Lung (tissue), 12 donors: ENCODE results near the gene CASK. TPM values are rescaled to one million over a fixed set of nuclear protein-coding genes. Genes with fewer than 3 reads are reported as not detected.

Source experiments
- ATAC-seq: fragments of 200-7000 bp; cut with Tn5 transposase; one replicate; pipeline ENCODE4 v1.9.1; 2020; ENCODE audit warnings: moderate number of reproducible peaks; ENCODE audit not compliant: insufficient read depth, low FRiP score
- DNase-seq, 3 donors: peaks; one replicate each; pipeline ENCODE4 v3.0.0-alpha.2; 2013 to 2017
- H3K27ac ChIP-seq, 2 donors: one replicate each; pipeline ENCODE4 v1.5.1; 2013; ENCODE audit warnings: mild to moderate bottlenecking in 2 of 2, moderate library complexity in 2 of 2, control low read depth in 1 of 2, inconsistent platforms in 1 of 2, low read depth in 1 of 2, low read length in 1 of 2
- H3K27me3 ChIP-seq, 3 donors: one replicate each; pipeline ENCODE4 v1.5.1; 2013; ENCODE audit warnings: low read length in 2 of 3; ENCODE audit not compliant: control insufficient read depth in 3 of 3, insufficient read depth in 3 of 3
- H3K36me3 ChIP-seq, 4 donors: one replicate each; pipeline ENCODE4 v1.5.1; 2013; ENCODE audit warnings: low read length in 4 of 4, mild to moderate bottlenecking in 1 of 4, moderate library complexity in 1 of 4; ENCODE audit not compliant: control insufficient read depth in 4 of 4, insufficient read depth in 4 of 4
- H3K4me1 ChIP-seq, 5 donors: one replicate each; pipeline ENCODE4 v1.5.1; 2013; ENCODE audit warnings: low read length in 5 of 5, mild to moderate bottlenecking in 2 of 5, moderate library complexity in 1 of 5; ENCODE audit not compliant: control insufficient read depth in 5 of 5, insufficient read depth in 5 of 5
- H3K4me3 ChIP-seq: one replicate; pipeline ENCODE4 v1.5.1; 2013; ENCODE audit warnings: mild to moderate bottlenecking, control low read depth, moderate library complexity
- H3K9ac ChIP-seq, 2 donors: one replicate each; pipeline ENCODE4 v1.5.1; 2013; ENCODE audit warnings: low read length in 2 of 2, control low read depth in 1 of 2; ENCODE audit not compliant: insufficient read depth in 1 of 2
- H3K9me3 ChIP-seq, 4 donors: one replicate each; pipeline ENCODE4 v1.5.1; 2013; ENCODE audit warnings: low read length in 3 of 4, mild to moderate bottlenecking in 1 of 4, moderate library complexity in 1 of 4; ENCODE audit not compliant: control insufficient read depth in 4 of 4, insufficient read depth in 3 of 4
- CTCF ChIP-seq: IDR thresholded peaks from 2 replicates; pipeline ENCODE4 v1.5.1; 2012; ENCODE audit warnings: mild to moderate bottlenecking; ENCODE audit errors: control extremely low read depth, extremely low read depth
- WGBS, 2 donors: extraction: QIAGEN DNeasy Blood & Tissue Kit; methylation state at CpG; one replicate each; pipeline ENCODE4 v1.1.7; 2013; 5-methylcytosine and 5-hydroxymethylcytosine counted together
- polyA plus RNA-seq, 2 donors: library from polyadenylated mRNA; stranded (reverse); fragments of 200-250 nt; gene quantifications; one replicate each; pipeline ENCODE4 v1.2.1, GENCODE V29; 2013
- total RNA-seq, 2 donors: library from RNA; depleted of rRNA in 1 of 2; stranded (reverse); fragments of >200 nt in 1 of 2; gene quantifications; one replicate each; pipeline ENCODE4 v1.2.1, GENCODE V29; 2014 to 2021
- donor health status: control.
- donor health status: control.
- donor health status: Bipolar disorder and iron deficiency.
- donor health status: healthy.
- donor health status: DM: yes; HTN: yes; CAD: no.

CASK gene
- total and polyA plus RNA-seq, 4 donors = 8.2 to 68.1 (median 30.6) TPM

- Histone ChIP-seq H3K9me3 (no peaks in the 10 kb centered on the region), H3K27ac (no peak overlapping the region), H3K9ac (no peak overlapping the region), H3K36me3 (no peaks in the 10 kb centered on the region), H3K4me1 (no peaks in the 10 kb centered on the region), H3K4me3 (no peak overlapping the region), H3K27me3 (peaks cover 0 to 32% (median 15%) of the 10 kb centered on the region in 3 donors)
- TF ChIP-seq CTCF = no peak
- DNase-seq = no peak
- no peak for ATAC-seq
Measured at GRCh38 chrX:41761702-41762101, 161.7 kb downstream of the CASK start.

- 36 to 48% methylated on average over 3 of the region's 3 CpGs for WGBS, 2 donors
Measured at GRCh38 chrX:41761169-41761568, 162.2 kb downstream of the CASK start.

GRCh38 chrX:41759817-41760216 is 163.5 kb downstream of the CASK start:
- H3K4me1 ChIP-seq = no peaks in the 10 kb centered on the region
- peaks cover 0 to 27% (median 23%) of the 10 kb centered on the region in 3 donors for H3K27me3 ChIP-seq
- WGBS, 2 donors = 47 to 56% methylated on average over 3 of the region's 3 CpGs

More at GRCh38 chrX:41761169-41761568, 162.2 kb downstream of the CASK start:
- H3K27ac ChIP-seq = no peak overlapping the region
- no peak overlapping the region for H3K4me3 ChIP-seq
- peaks cover 0 to 31% (median 20%) of the 10 kb centered on the region in 3 donors for H3K27me3 ChIP-seq
- no peaks in the 10 kb centered on the region for H3K36me3 ChIP-seq
- H3K9me3 ChIP-seq = no peaks in the 10 kb centered on the region
- no peak for DNase-seq
- TF ChIP-seq CTCF = no peak
- no peak for ATAC-seq
- H3K4me1 ChIP-seq = no peaks in the 10 kb centered on the region
- H3K9ac ChIP-seq = no peak overlapping the region

More at GRCh38 chrX:41759817-41760216, 163.5 kb downstream of the CASK start:
- no peaks in the 10 kb centered on the region for H3K36me3 ChIP-seq
- no peak overlapping the region for H3K4me3 ChIP-seq
- TF ChIP-seq CTCF = peak; percentile 33
- DNase-seq (peak in 1 of 3 donors; percentile 10), ATAC-seq (no peak)
- H3K27ac ChIP-seq = no peak overlapping the region
- no peak overlapping the region for H3K9ac ChIP-seq
- H3K9me3 ChIP-seq = no peaks in the 10 kb centered on the region
